A673 (cell line): ENCODE measurements around the gene AKNA.

ENCODE experiments used
- CTCF ChIP-seq: fragments of 300-800, 200-600 bp; sonication (generic); conservative IDR thresholded peaks from 2 replicates; pipeline ENCODE4 v1.5.1; 2017; ENCODE audit warnings: low read depth, mild to moderate bottlenecking, antibody characterized with exemption, low read length, moderate library complexity, mixed read lengths
- EZH2 ChIP-seq: fragments of 200-600 bp; sonication (generic); IDR thresholded peaks from 2 replicates; pipeline ENCODE4 v1.6.1; 2017; ENCODE audit warnings: borderline replicate concordance, low read depth, mild to moderate bottlenecking, mixed read lengths, antibody characterized with exemption, low read length; ENCODE audit not compliant: poor library complexity, severe bottlenecking

- no peak for TF ChIP-seq CTCF
- TF ChIP-seq EZH2: no peak
These were observed 21.3 kb downstream of the AKNA start for GRCh38 chr9:114366334-114367128.
